Activated naive CD4-positive, alpha-beta T cell treated with anti-CD3 and anti-CD28 coated beads, Interleukin-2, amount 50 U/mL, for 24 hours (primary cell): ENCODE measurements around the gene MYL7.

Source experiments
- H3K27ac Mint-ChIP-seq: one replicate; pipeline ENCODE4 v1.8.0; 2021; ENCODE audit warnings: mild to moderate bottlenecking, mixed read lengths
- H3K27me3 Mint-ChIP-seq: one replicate; pipeline ENCODE4 v1.8.0; 2021; ENCODE audit warnings: mixed read lengths
- H3K36me3 Mint-ChIP-seq: one replicate; pipeline ENCODE4 v1.8.0; 2021; ENCODE audit warnings: mixed read lengths
- H3K4me1 Mint-ChIP-seq: one replicate; pipeline ENCODE4 v1.8.0; 2021; ENCODE audit warnings: mixed read lengths
- H3K4me3 Mint-ChIP-seq: one replicate; pipeline ENCODE4 v1.8.0; 2021; ENCODE audit warnings: mild to moderate bottlenecking, mixed read lengths
- H3K9me3 Mint-ChIP-seq: one replicate; pipeline ENCODE4 v1.8.0; 2021; ENCODE audit warnings: mixed read lengths

The MYL7 gene, protein sequence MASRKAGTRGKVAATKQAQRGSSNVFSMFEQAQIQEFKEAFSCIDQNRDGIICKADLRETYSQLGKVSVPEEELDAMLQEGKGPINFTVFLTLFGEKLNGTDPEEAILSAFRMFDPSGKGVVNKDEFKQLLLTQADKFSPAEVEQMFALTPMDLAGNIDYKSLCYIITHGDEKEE

DNA sequence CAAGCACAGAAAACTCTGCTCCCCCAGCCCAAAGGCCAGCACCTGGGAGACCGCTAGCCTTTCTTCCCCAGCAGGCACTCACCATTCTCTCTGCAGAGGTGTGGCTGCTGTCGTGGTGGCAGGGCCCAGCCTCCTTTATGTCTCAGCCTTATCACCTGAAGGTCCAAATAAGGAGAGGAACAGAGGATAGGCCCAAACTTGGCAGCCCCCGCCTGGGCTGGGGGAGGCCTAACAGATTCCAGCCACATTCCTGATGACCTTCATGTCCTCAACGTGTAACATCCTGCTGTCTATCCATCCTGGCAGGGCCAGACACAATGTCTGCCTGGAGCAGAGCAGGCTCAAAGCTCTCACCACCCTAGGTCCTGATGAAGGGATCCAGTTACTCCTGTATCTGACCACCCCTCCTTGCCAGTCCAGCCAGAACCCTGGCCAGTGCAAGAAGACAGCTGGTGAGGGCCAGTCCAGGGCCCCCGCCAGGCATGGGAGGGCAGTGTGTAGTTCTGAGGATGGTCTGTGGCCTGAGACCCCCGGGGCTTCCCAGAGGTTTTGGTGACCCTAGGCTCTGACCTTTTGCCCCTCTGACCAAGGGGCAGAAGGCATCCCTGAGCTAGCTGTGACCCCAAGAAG, at the start of gene MYL7:
Gene MYL7 (minus strand): TSS at position 112 of the 630 bp plus-strand sequence. CDS start 27 bp downstream, at position 85.
- peaks cover 7% of the 10 kb centered on the region for H3K4me1 Mint-ChIP-seq
- no peaks in the 10 kb centered on the region for H3K9me3 Mint-ChIP-seq
- H3K36me3 Mint-ChIP-seq: no peaks in the 10 kb centered on the region
- no peak within 1 kb of the TSS for H3K27ac Mint-ChIP-seq
- H3K27me3 Mint-ChIP-seq: no peaks in the 10 kb centered on the region
- H3K4me3 Mint-ChIP-seq: no peak within 1 kb of the TSS

DNA sequence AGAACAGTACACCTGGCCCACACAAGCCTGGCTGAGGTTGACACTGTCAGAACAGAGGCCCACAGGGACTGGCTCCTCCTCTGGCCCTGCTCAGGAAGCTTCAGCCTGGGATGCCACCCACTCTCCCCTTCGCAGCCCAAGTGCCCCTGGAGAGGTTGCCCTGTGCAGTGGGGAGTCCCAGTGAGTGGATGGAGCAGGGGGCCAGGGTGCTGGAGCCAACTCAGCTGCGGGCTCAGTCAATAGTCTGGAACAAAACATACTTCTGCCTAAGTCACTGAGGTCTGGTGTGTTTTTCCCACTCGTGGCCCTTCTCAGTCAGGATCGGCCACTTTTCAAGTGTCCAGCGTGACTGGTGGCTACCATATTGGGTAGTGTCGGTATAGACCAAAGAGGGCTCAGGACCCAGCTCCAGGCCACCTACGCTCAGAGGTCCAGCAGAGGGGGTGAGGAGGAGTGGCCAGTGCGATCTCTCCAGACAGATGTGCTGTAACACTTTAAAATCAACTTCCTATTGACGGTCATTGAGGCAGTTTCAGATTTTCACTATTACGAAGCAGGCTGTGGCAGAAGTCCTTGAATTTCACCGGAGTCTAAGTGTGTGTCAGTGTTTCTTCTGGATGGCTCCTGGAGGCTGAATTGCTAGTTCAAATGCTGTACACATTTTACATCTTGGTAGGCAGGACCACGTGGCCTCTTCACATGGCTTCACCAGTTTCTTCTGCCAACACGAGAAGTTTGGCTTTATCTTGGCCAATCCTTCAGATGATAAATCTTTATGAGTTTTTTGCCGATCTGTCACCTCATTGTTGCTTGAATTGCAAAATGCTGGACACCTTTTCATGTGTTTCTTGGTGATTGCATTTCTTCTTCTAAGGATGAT, 49.1 kb upstream of the MYL7 start:
- Mint-ChIP-seq H3K27ac (no peak overlapping the region), H3K36me3 (no peaks in the 10 kb centered on the region), H3K9me3 (no peaks in the 10 kb centered on the region), H3K27me3 (peaks cover 4% of the 10 kb centered on the region), H3K4me3 (no peak overlapping the region), H3K4me1 (peaks cover 6% of the 10 kb centered on the region)

DNA sequence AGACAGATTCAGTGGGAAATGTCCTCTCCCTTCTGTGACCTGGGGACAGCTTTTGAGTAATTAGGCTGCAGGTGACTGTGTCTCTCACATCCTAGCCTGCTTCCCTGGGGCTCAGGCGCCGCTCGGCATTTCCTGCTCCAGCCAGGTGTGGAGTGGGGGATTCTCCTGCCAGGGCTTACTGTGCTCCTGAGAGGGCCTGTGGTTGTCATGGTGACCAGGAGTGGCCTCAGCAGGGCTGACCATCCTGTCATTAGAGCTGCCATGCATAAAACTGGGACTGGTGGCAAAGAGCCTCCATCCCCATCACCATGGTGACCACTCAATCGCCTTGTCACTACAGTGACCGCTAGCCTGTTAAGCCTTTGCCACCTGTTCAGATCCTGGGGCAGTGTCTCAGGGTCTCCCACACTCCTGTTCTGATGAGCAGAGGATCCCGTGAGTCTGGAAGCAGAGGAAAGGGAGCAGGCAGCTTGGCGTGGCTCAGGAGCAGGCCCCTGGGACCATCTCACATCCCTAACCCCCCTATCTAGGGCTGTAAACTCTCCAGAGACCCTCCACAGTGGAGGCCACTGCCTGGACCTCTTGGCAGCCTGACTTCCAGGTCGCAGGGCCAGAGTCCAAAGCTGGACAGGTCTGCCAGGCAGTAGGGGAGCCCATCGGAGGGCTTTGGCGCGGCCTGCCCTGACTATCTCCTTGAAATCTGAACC, 48.3 kb upstream of the MYL7 start, which contains the start of gene GCK:
Gene GCK (minus strand): TSS at position 154 of the 707 bp plus-strand sequence. CDS start 486 bp downstream, outside the sequence.
- Mint-ChIP-seq H3K4me3 (no peak within 1 kb of the TSS), H3K9me3 (no peaks in the 10 kb centered on the region), H3K27ac (no peak within 1 kb of the TSS), H3K4me1 (peaks cover 6% of the 10 kb centered on the region), H3K27me3 (peaks cover 4% of the 10 kb centered on the region), H3K36me3 (no peaks in the 10 kb centered on the region)

DNA sequence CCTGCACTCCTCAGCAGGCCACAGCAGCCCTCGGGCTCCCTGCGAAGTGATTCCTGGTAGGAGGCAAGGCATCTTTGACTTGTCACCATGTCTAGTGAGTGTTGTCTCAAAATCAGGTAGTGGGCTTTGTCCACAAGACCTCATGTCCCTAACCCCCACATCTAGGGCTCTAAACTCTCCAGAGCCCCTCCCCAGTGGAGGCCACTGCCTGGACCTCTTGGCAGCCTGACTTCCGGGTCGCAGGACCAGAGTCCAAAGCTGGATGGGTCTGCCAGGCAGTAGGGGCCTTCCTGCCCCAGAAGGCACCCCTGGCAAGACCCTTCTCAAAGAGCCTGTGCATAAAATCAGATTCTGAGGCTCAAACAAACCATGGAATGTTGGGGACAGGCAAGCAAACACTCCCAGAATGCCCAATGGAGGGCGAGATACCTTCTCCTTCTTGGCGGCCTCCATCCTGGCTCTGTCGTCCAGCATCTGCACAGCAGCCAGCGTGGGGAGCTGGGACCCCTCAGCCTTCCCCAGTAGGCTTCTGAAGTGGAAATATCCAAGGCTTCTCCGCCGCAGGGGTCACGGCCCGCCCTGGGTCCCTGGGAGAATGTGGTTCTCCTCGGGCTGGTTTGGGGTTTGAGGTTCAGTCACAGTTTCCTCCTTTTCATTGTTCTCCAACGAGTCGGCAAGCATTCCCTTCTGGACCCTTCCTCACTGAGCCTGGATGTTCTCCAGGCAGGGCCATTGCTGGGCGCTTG, 47.5 kb upstream of the MYL7 start:
- Mint-ChIP-seq H3K4me3 (no peak overlapping the region), H3K36me3 (no peaks in the 10 kb centered on the region), H3K9me3 (no peaks in the 10 kb centered on the region), H3K27ac (no peak overlapping the region), H3K27me3 (peaks cover 3% of the 10 kb centered on the region), H3K4me1 (peaks cover under 1% of the 10 kb centered on the region)

DNA sequence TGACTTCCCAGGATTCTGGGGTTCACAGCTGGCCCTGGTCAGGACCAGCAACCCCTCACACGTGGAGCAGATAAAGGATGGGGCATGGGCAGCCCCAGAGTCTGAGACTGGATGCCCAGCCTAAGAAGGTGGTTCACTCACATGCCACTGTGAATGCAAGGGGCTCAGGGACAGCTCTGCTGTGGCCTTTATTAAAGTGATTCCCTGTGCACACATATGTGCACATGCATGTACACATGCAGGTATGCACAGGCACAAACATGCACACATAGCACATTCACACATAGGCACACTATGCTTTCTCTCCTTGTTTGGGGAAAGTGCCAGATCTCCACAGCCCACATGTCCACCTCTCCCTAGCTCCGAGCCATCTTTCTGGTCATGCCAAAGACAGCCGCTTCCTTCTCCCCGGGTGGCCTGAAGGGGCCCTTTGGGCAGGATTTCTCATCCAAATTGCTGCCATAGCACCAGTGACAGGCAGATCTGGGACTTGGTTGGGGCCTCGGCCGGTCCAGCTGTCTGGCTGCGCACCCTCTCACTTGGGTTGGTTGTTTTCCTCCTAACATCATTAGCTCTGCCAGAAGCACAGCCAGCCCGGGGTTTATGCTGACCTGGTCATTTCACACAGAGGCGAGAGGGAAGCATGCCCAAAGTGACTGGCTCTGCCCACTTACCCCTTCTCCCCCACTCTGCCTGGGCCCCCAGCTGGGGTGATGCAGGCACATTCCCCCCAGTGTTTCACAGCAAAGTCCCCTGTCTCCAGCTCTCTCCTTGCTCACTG, 46.7 kb upstream of the MYL7 start:
- no peaks in the 10 kb centered on the region for H3K4me1 Mint-ChIP-seq
- no peak overlapping the region for H3K27ac Mint-ChIP-seq
- H3K4me3 Mint-ChIP-seq: no peak overlapping the region
- H3K36me3 Mint-ChIP-seq: no peaks in the 10 kb centered on the region
- H3K27me3 Mint-ChIP-seq: peaks cover 3% of the 10 kb centered on the region
- no peaks in the 10 kb centered on the region for H3K9me3 Mint-ChIP-seq

DNA sequence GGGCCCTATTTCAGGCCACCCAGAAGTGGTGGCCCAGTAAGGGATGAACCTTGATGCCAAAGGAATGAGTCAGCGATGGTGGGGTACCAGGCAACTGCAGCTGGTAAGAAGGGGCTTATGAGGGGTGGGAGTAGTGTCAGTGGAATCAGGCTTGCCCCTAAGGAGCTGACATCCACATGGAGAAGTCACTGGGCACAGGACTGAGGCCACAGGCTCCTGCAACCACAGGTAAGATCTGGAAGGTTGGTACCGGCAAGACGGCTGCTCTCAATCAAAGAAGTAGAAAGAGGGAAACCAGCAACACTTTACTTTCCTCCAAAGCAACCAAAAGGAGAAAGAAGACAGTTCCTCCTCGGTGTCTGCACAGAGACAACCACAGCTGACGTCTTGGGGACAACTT, 45.6 kb upstream of the MYL7 start:
- Mint-ChIP-seq H3K27me3 (no peaks in the 10 kb centered on the region), H3K9me3 (no peaks in the 10 kb centered on the region), H3K4me3 (no peak overlapping the region), H3K27ac (no peak overlapping the region), H3K4me1 (no peaks in the 10 kb centered on the region), H3K36me3 (no peaks in the 10 kb centered on the region)

DNA sequence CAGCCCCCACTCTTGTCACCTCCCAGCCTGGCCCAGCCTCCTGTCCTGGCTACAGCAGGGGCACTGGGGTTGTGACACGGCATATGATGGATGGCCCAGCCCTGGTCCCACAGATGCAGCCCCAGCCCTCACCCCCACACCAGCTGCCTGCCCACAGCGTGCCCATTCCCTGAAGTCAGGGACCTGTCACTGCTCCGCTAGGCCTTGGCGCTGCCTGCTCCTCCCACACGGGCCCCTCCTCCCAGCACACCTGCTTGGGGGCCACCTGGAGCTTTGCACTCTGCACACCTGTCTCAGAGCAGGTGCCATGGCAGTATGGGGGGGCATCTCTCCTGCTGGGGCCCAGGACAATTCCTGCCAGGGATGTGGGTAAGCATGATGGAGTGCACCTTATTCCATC, 44.6 kb upstream of the MYL7 start:
- no peaks in the 10 kb centered on the region for H3K27me3 Mint-ChIP-seq
- H3K36me3 Mint-ChIP-seq: no peaks in the 10 kb centered on the region
- H3K9me3 Mint-ChIP-seq: peaks cover 5% of the 10 kb centered on the region
- H3K4me1 Mint-ChIP-seq: no peaks in the 10 kb centered on the region
- no peak overlapping the region for H3K4me3 Mint-ChIP-seq
- no peak overlapping the region for H3K27ac Mint-ChIP-seq

DNA sequence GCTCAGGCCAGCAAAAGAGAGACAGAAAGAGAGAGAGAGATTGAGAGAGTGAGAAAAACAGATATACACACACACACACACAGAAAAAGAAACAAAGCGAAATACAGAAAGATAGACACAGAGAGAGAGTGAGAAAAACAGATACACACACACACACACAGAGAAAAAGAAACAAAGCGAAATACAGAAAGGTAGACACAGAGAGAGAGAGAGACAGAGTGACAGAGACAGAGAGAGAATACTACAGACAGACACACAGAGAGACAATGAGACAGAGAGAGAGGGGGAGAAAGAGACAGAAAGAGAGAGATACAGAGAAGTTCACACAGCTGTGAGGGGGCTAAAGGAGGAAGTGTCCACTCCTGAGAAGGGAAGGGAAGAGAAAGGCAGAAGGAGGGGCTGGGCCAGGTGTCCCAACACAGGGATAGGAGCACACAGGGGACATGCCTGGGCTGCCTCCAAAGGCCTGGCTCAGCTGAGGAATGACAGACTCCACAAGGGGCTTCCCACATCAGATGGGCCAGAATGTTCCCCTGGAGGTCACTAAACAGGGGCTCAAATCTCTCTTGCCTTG, 43.8 kb upstream of the MYL7 start:
- no peaks in the 10 kb centered on the region for H3K27me3 Mint-ChIP-seq

DNA sequence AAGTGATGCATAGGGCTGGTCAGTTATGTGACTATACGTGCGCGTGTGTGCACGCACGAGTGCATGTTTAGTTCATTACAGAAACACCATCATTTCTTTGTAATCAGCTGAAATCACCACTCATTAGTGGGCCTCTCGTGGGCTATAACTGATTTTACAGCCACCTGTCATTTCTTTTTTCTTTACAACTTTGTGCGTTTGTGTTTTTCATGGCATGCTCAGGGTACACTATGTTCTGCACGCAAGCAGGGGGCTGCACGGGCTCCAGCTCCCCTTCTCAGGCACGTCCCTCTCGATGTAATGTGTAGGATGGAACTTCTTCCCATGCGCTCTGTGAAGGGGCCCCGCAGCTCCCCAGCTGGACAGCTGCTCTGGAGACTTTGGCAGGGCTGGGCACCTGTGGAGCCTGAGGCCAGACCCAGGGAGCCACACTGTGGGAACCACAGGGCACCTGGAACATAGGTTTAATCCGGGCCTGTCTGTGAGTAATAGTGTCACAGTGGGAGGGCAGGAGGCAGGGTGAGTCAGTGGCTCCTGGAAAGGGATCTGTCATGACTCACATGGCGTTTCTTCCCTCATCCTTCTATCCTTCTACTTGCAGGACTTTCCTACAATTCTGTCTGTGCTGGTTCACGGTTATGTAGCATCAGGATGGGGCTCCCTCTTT, 43.2 kb upstream of the MYL7 start:
- H3K36me3 Mint-ChIP-seq: no peaks in the 10 kb centered on the region

More for the DNA sequence above, 43.8 kb upstream of the MYL7 start:
- Mint-ChIP-seq H3K27ac (no peak overlapping the region), H3K4me1 (no peaks in the 10 kb centered on the region), H3K36me3 (no peaks in the 10 kb centered on the region), H3K9me3 (peaks cover 5% of the 10 kb centered on the region), H3K4me3 (no peak overlapping the region)

DNA sequence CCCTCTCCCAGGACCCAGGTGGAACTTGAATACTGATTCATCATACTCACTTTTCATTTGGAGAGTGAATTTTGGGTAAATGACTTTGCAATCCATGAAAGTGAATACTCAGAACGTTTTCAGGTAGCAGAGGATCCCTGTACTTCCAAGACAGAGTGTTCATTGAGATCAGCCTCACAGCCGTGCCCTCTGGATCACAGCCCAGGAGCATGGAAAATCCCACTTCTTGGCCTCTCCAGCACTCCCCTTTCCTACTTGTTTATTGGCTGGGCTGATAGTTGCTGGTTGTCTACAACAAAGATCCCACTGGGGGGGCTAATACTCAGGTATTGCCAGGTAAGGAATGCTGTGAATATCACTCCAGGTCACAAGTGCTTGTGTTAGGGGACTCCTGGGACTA, 42.3 kb upstream of the MYL7 start:
- Mint-ChIP-seq H3K9me3 (peaks cover 5% of the 10 kb centered on the region), H3K27me3 (no peaks in the 10 kb centered on the region), H3K27ac (no peak overlapping the region), H3K4me3 (no peak overlapping the region), H3K36me3 (no peaks in the 10 kb centered on the region), H3K4me1 (no peaks in the 10 kb centered on the region)

More for the DNA sequence above, 43.2 kb upstream of the MYL7 start:
- Mint-ChIP-seq H3K9me3 (peaks cover 5% of the 10 kb centered on the region), H3K4me1 (no peaks in the 10 kb centered on the region), H3K27ac (no peak overlapping the region), H3K27me3 (no peaks in the 10 kb centered on the region), H3K4me3 (no peak overlapping the region)

DNA sequence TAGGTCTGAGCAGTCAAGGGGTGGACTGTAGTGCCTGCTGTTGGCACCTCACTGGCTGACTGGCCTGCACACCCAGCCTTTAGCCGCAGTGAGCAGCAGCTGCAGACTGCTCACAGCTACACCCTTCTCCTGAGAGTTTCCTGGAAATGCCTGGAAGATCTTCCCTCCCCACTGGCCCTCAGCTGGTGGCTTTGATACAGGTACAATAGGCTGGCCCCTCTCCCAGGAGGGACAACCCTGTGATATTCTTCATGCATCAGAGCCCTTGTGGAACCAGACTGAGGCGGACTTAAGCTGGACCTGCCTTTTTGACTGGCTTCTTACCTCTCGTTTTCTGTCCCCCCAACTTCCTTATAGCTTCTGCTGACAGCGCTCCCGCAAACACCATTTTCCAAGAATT, 41.7 kb upstream of the MYL7 start:
- no peaks in the 10 kb centered on the region for H3K36me3 Mint-ChIP-seq
- H3K27ac Mint-ChIP-seq: no peak overlapping the region
- no peak overlapping the region for H3K4me3 Mint-ChIP-seq
- no peaks in the 10 kb centered on the region for H3K4me1 Mint-ChIP-seq
- H3K9me3 Mint-ChIP-seq: peaks cover 5% of the 10 kb centered on the region
- no peaks in the 10 kb centered on the region for H3K27me3 Mint-ChIP-seq

DNA sequence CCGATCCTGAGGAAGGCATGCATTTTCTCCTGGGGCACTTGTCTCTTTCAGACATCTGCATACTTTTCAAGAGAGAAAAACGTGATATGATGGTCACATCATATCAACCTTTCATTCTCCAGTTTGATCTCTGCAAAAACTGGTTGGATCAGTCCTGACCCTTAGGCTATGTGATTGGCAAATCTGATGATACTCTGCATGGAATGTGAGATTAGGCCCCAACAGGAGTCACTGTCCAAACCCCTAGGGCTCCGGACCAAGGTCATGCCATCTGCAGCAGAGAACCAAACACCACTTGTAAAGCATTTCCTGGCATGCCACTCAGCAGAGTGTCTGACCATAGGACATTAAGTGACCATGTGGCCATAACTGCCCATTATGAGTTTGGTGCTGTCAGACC, 39.5 kb upstream of the MYL7 start:
- Mint-ChIP-seq H3K27me3 (peaks cover 2% of the 10 kb centered on the region), H3K9me3 (peaks cover 5% of the 10 kb centered on the region), H3K4me1 (no peaks in the 10 kb centered on the region), H3K36me3 (no peaks in the 10 kb centered on the region), H3K27ac (no peak overlapping the region), H3K4me3 (no peak overlapping the region)

DNA sequence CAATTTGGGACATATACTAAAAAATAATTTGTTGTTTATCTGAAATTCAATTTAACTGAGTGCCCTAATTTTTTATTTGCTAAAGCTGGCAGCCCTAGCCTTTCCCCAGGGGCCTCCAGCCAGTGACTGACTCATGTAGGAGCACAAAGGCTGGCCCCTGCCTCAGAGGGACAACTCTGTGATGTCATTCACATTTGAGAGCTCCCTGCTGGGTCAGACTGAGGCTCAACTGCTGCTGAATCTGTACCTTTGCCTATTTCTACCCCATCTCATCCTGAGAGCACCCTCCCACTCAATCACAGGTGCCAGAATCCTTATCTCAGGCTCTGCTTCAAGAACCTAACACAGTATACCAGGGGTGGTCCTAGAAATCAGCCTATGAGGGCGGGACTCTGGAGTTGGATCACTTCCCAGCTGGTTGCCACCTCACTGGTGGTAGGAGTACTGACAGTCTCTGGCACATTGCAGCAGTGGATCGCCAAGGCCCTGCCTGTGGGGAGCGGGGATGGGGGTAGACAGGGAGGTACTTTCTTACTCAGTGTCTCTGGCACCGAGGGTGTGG, 36.5 kb upstream of the MYL7 start:
- peaks cover 5% of the 10 kb centered on the region for H3K9me3 Mint-ChIP-seq
- no peaks in the 10 kb centered on the region for H3K4me1 Mint-ChIP-seq
- peaks cover 4% of the 10 kb centered on the region for H3K27me3 Mint-ChIP-seq
- H3K36me3 Mint-ChIP-seq: no peaks in the 10 kb centered on the region
- no peak overlapping the region for H3K4me3 Mint-ChIP-seq
- no peak overlapping the region for H3K27ac Mint-ChIP-seq
